Measurements from ENCODE around the gene FURIN.

FURIN gene

GRCh38 chr15:90876046-90876445 lies 7.7 kb downstream of the FURIN start:
- CTCF ChIA-PET = interaction anchor here (1.1 to 1.5 kb wide), 2 partner anchors 10 to 59 kb away, joined by 3 to 5 read pairs; partner anchors contain the start of gene UNC45A
- H3K36me3 ChIP-seq (ENCODE audit: control insufficient read depth in 4 of 4, insufficient read depth in 4 of 4, low read length in 3 of 4) = peaks cover 3 to 63% (median 48%) of the 10 kb centered on the region in 4 experiments
- H3K27me3 ChIP-seq (replicated peaks in 2 of 5; ENCODE audit: control insufficient read depth in 4 of 5, insufficient read depth in 5 of 5, low read length in 4 of 5) = no peaks in the 10 kb centered on the region
- DNase-seq = no peak
- H3K27ac ChIP-seq (ENCODE audit: insufficient read depth in 1 of 2, low read depth in 1 of 2, low read length in 2 of 2, poor library complexity in 1 of 2, severe bottlenecking in 2 of 2) = no peak overlapping the region
- H3K9me3 ChIP-seq (ENCODE audit: control extremely low read depth in 1 of 5, control insufficient read depth in 4 of 5, insufficient read depth in 2 of 5, low read depth in 1 of 5, low read length in 4 of 5) = no peaks in the 10 kb centered on the region
- POLR2A ChIA-PET = interaction anchor here (0.9 kb wide), 1 partner anchor 12 kb away, joined by 3 read pairs; no protein-coding TSS in a partner anchor
- H3K4me1 ChIP-seq (ENCODE audit: control extremely low read depth in 1 of 4, control insufficient read depth in 4 of 4, insufficient read depth in 4 of 4, low read length in 3 of 4) = peaks cover 0 to 27% (median 26%) of the 10 kb centered on the region in 4 experiments
- no peak overlapping the region for H3K4me3 ChIP-seq (ENCODE audit: control insufficient read depth in 1 of 7, extremely low read depth in 1 of 7, insufficient read depth in 4 of 7, low read depth in 2 of 7, low read length in 6 of 7)
- 97% methylated on average over 19 of the region's 20 CpGs for WGBS (ENCODE audit: insufficient coverage)

- no peaks in the 10 kb centered on the region for H3K9me3 ChIP-seq (ENCODE audit: control extremely low read depth in 1 of 5, control insufficient read depth in 4 of 5, insufficient read depth in 2 of 5, low read depth in 1 of 5, low read length in 4 of 5)
These were observed 8.3 kb downstream of the FURIN start for GRCh38 chr15:90876512-90877170.

GRCh38 chr15:90877315-90877714 lies 8.9 kb downstream of the FURIN start:
- Histone ChIP-seq H3K4me1 (ENCODE audit: control extremely low read depth in 1 of 4, control insufficient read depth in 4 of 4, insufficient read depth in 4 of 4, low read length in 3 of 4) (peaks cover 0 to 23% (median 23%) of the 10 kb centered on the region in 4 experiments), H3K36me3 (ENCODE audit: control insufficient read depth in 4 of 4, insufficient read depth in 4 of 4, low read length in 3 of 4) (peaks cover 3 to 75% (median 57%) of the 10 kb centered on the region in 4 experiments), H3K4me3 (ENCODE audit: control insufficient read depth in 1 of 7, extremely low read depth in 1 of 7, insufficient read depth in 4 of 7, low read depth in 2 of 7, low read length in 6 of 7) (no peak overlapping the region), H3K9me3 (ENCODE audit: control extremely low read depth in 1 of 5, control insufficient read depth in 4 of 5, insufficient read depth in 2 of 5, low read depth in 1 of 5, low read length in 4 of 5) (no peaks in the 10 kb centered on the region), H3K27ac (ENCODE audit: insufficient read depth in 1 of 2, low read depth in 1 of 2, low read length in 2 of 2, poor library complexity in 1 of 2, severe bottlenecking in 2 of 2) (no peak overlapping the region), H3K27me3 (replicated peaks in 2 of 5; ENCODE audit: control insufficient read depth in 4 of 5, insufficient read depth in 5 of 5, low read length in 4 of 5) (no peaks in the 10 kb centered on the region)
- ChIA-PET CTCF (interaction anchor here (0.6 to 0.7 kb wide), 2 partner anchors 54 to 97 kb away, joined by 3 read pairs; no protein-coding TSS in a partner anchor), POLR2A (no interaction called here)
- DNase-seq = no peak
- WGBS (ENCODE audit: insufficient coverage) = 98% methylated on average over 12 of the region's 14 CpGs

More at GRCh38 chr15:90876512-90877170, 8.3 kb downstream of the FURIN start:
- DNase-seq = no peak
- ChIA-PET CTCF (interaction anchor here (1.5 kb wide), 1 partner anchor 9 kb away, joined by 5 read pairs; no protein-coding TSS in a partner anchor), POLR2A (interaction anchor here (0.9 kb wide), 1 partner anchor 13 kb away, joined by 3 read pairs; no protein-coding TSS in a partner anchor)
- H3K27ac ChIP-seq (ENCODE audit: insufficient read depth in 1 of 2, low read depth in 1 of 2, low read length in 2 of 2, poor library complexity in 1 of 2, severe bottlenecking in 2 of 2) = peak overlapping the region in 1 of 2 experiments; percentile 52
- no peaks in the 10 kb centered on the region for H3K27me3 ChIP-seq (replicated peaks in 2 of 5; ENCODE audit: control insufficient read depth in 4 of 5, insufficient read depth in 5 of 5, low read length in 4 of 5)
- H3K36me3 ChIP-seq (ENCODE audit: control insufficient read depth in 4 of 4, insufficient read depth in 4 of 4, low read length in 3 of 4) = peaks cover 3 to 68% (median 53%) of the 10 kb centered on the region in 4 experiments
- 94% methylated on average over 11 of the region's 15 CpGs for WGBS (ENCODE audit: insufficient coverage)
- H3K4me1 ChIP-seq (ENCODE audit: control extremely low read depth in 1 of 4, control insufficient read depth in 4 of 4, insufficient read depth in 4 of 4, low read length in 3 of 4) = peaks cover 0 to 26% (median 26%) of the 10 kb centered on the region in 4 experiments
- no peak overlapping the region for H3K4me3 ChIP-seq (ENCODE audit: control insufficient read depth in 1 of 7, extremely low read depth in 1 of 7, insufficient read depth in 4 of 7, low read depth in 2 of 7, low read length in 6 of 7)

- Histone ChIP-seq H3K4me1 (ENCODE audit: control extremely low read depth in 1 of 4, control insufficient read depth in 4 of 4, insufficient read depth in 4 of 4, low read length in 3 of 4) (peaks cover 0 to 23% (median 22%) of the 10 kb centered on the region in 4 experiments), H3K36me3 (ENCODE audit: control insufficient read depth in 4 of 4, insufficient read depth in 4 of 4, low read length in 3 of 4) (peaks cover 3 to 77% (median 59%) of the 10 kb centered on the region in 4 experiments), H3K4me3 (ENCODE audit: control insufficient read depth in 1 of 7, extremely low read depth in 1 of 7, insufficient read depth in 4 of 7, low read depth in 2 of 7, low read length in 6 of 7) (no peak overlapping the region), H3K9me3 (ENCODE audit: control extremely low read depth in 1 of 5, control insufficient read depth in 4 of 5, insufficient read depth in 2 of 5, low read depth in 1 of 5, low read length in 4 of 5) (no peaks in the 10 kb centered on the region), H3K27me3 (replicated peaks in 2 of 5; ENCODE audit: control insufficient read depth in 4 of 5, insufficient read depth in 5 of 5, low read length in 4 of 5) (no peaks in the 10 kb centered on the region), H3K27ac (ENCODE audit: insufficient read depth in 1 of 2, low read depth in 1 of 2, low read length in 2 of 2, poor library complexity in 1 of 2, severe bottlenecking in 2 of 2) (no peak overlapping the region)
- POLR2A ChIA-PET = no interaction called here
- CTCF ChIA-PET = interaction anchor here (0.6 to 0.7 kb wide), 2 partner anchors 53 to 98 kb away, joined by 3 read pairs; no protein-coding TSS in a partner anchor
- WGBS (ENCODE audit: insufficient coverage) = 82% methylated on average over 5 of the region's 14 CpGs
- DNase-seq = no peak
These were observed 9.6 kb downstream of the FURIN start for GRCh38 chr15:90877996-90878395.

GRCh38 chr15:90878660-90879059 lies 10.3 kb downstream of the FURIN start:
- CTCF ChIA-PET = no interaction called here
- no peak overlapping the region for H3K27ac ChIP-seq (ENCODE audit: insufficient read depth in 1 of 2, low read depth in 1 of 2, low read length in 2 of 2, poor library complexity in 1 of 2, severe bottlenecking in 2 of 2)
- 98% methylated on average over 15 of the region's 15 CpGs for WGBS (ENCODE audit: insufficient coverage)
- H3K4me1 ChIP-seq (ENCODE audit: control extremely low read depth in 1 of 4, control insufficient read depth in 4 of 4, insufficient read depth in 4 of 4, low read length in 3 of 4) = peaks cover 0 to 23% (median 22%) of the 10 kb centered on the region in 4 experiments
- H3K36me3 ChIP-seq (ENCODE audit: control insufficient read depth in 4 of 4, insufficient read depth in 4 of 4, low read length in 3 of 4) = peaks cover 3 to 77% (median 59%) of the 10 kb centered on the region in 4 experiments
- no peak for DNase-seq
- no peaks in the 10 kb centered on the region for H3K27me3 ChIP-seq (replicated peaks in 2 of 5; ENCODE audit: control insufficient read depth in 4 of 5, insufficient read depth in 5 of 5, low read length in 4 of 5)
- POLR2A ChIA-PET = no interaction called here
- no peak overlapping the region for H3K4me3 ChIP-seq (ENCODE audit: control insufficient read depth in 1 of 7, extremely low read depth in 1 of 7, insufficient read depth in 4 of 7, low read depth in 2 of 7, low read length in 6 of 7)
- no peaks in the 10 kb centered on the region for H3K9me3 ChIP-seq (ENCODE audit: control extremely low read depth in 1 of 5, control insufficient read depth in 4 of 5, insufficient read depth in 2 of 5, low read depth in 1 of 5, low read length in 4 of 5)

- DNase-seq = no peak
- Histone ChIP-seq H3K4me1 (ENCODE audit: control extremely low read depth in 1 of 4, control insufficient read depth in 4 of 4, insufficient read depth in 4 of 4, low read length in 3 of 4) (peaks cover 0 to 25% (median 19%) of the 10 kb centered on the region in 4 experiments), H3K9me3 (ENCODE audit: control extremely low read depth in 1 of 5, control insufficient read depth in 4 of 5, insufficient read depth in 2 of 5, low read depth in 1 of 5, low read length in 4 of 5) (no peaks in the 10 kb centered on the region), H3K4me3 (ENCODE audit: control insufficient read depth in 1 of 7, extremely low read depth in 1 of 7, insufficient read depth in 4 of 7, low read depth in 2 of 7, low read length in 6 of 7) (no peak overlapping the region), H3K27me3 (replicated peaks in 2 of 5; ENCODE audit: control insufficient read depth in 4 of 5, insufficient read depth in 5 of 5, low read length in 4 of 5) (no peaks in the 10 kb centered on the region), H3K27ac (ENCODE audit: insufficient read depth in 1 of 2, low read depth in 1 of 2, low read length in 2 of 2, poor library complexity in 1 of 2, severe bottlenecking in 2 of 2) (no peak overlapping the region), H3K36me3 (ENCODE audit: control insufficient read depth in 4 of 4, insufficient read depth in 4 of 4, low read length in 3 of 4) (peaks cover 3 to 77% (median 59%) of the 10 kb centered on the region in 4 experiments)
- 93% methylated on average over 33 of the region's 35 CpGs for WGBS (ENCODE audit: insufficient coverage)
- ChIA-PET CTCF (no interaction called here), POLR2A (no interaction called here)
These were observed 11.5 kb downstream of the FURIN start for GRCh38 chr15:90879730-90880366.
